Measurements from ENCODE around the gene SYPL2. TPM values are rescaled to one million over a fixed set of nuclear protein-coding genes. Genes with fewer than 3 reads are reported as not detected.

Gene SYPL2
- total RNA-seq, 4 donors from 2014 or later, result 0.48 to 5.9 (median 2.3) TPM

DNA sequence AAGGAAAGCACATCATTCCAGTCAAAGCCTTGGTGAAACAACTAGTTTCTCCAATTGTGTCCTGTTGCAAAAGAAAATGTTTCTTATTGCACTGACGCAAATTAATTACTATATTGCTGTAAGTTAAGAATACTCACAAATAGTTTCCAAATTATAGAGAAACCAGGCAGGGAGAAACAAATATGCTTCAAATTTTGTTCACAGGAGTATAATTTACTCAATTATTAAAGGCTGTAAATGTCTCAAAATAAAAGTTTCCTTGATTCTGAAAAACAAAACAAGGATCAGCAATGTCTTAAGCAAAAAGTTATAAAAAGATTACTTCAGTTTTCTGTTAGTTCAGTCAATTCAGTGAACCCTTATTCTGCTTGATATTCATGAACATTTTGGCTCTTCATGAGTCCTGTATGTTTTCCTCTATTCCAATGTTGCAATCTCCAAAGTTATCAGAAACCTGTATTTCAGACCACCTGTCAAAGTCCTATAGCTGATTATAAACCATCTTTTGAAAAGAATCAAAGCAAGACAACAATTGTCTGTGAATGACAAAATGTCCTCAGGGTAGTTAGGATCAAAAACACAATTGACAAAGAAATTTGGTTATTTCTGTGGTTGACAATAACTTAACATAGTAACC, 11.7 kb upstream of the SYPL2 start:
- no peaks in the 10 kb centered on the region for H3K4me1 ChIP-seq
- H3K27me3 ChIP-seq, result no peaks in the 10 kb centered on the region
- H3K4me3 ChIP-seq, result no peak overlapping the region
- no peak for DNase-seq
- no peaks in the 10 kb centered on the region for H3K9me3 ChIP-seq
- no peaks in the 10 kb centered on the region for H3K36me3 ChIP-seq
- intact Hi-C loops (cut with DNase I; ENCODE audit: low total_unique reads), result no loop called here
- TF ChIP-seq POLR2A (IDR thresholded peaks at IDR 0.05), result no peak
- TF ChIP-seq, protein P1, sequence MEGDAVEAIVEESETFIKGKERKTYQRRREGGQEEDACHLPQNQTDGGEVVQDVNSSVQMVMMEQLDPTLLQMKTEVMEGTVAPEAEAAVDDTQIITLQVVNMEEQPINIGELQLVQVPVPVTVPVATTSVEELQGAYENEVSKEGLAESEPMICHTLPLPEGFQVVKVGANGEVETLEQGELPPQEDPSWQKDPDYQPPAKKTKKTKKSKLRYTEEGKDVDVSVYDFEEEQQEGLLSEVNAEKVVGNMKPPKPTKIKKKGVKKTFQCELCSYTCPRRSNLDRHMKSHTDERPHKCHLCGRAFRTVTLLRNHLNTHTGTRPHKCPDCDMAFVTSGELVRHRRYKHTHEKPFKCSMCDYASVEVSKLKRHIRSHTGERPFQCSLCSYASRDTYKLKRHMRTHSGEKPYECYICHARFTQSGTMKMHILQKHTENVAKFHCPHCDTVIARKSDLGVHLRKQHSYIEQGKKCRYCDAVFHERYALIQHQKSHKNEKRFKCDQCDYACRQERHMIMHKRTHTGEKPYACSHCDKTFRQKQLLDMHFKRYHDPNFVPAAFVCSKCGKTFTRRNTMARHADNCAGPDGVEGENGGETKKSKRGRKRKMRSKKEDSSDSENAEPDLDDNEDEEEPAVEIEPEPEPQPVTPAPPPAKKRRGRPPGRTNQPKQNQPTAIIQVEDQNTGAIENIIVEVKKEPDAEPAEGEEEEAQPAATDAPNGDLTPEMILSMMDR (IDR thresholded peaks at IDR 0.05), result no peak
- no peak overlapping the region for H3K27ac ChIP-seq

DNA sequence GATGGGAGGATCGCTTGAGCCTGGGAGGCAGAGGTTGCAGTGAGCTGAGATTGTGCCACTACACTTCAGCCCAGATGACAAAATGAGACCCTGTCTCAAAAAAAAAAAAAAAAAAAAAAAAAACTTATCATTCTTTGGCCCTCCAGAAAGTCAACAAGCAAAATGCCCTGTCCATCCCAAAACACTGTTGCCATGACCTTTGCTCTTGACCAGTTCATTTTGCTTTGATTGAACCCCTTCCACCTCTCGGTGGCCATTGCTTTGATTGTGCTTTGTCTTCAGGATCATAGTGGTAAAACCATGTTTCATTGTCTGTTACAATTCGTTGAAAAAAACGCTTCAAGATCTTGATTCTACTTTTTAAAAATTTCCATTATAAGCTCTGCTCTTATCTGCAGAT, 8.5 kb upstream of the SYPL2 start:
- intact Hi-C loops (cut with DNase I; ENCODE audit: low total_unique reads), result no loop called here
- no peak for TF ChIP-seq POLR2A (IDR thresholded peaks at IDR 0.05)
- TF ChIP-seq, protein P1 (IDR thresholded peaks at IDR 0.05), result no peak
- Histone ChIP-seq H3K27me3 (no peaks in the 10 kb centered on the region), H3K4me1 (no peaks in the 10 kb centered on the region), H3K4me3 (no peak overlapping the region), H3K9me3 (no peaks in the 10 kb centered on the region), H3K36me3 (no peaks in the 10 kb centered on the region), H3K27ac (no peak overlapping the region)
- DNase-seq, result no peak

DNA sequence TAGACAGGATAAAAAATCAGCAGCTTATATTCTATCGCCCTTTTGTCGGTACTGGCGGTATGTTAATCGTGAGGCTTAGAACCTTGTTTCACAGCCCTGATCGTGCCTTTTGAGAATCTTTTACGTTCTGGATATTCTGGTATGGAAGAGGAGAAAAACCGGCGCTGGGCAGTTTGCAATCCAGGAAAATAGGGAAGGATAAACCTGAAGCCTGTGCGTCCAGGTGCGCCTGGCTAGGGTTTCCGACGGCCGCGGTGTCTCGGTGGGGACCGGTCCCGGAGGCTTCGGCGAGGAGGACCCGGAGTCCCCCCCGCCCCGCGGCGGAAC, 258 bp upstream of the SYPL2 start:
- H3K9me3 ChIP-seq, result no peaks in the 10 kb centered on the region
- peak overlapping the region; percentile 82 to 83 for H3K27ac ChIP-seq
- no peaks in the 10 kb centered on the region for H3K27me3 ChIP-seq
- peak overlapping the region; percentile 47 to 50 for H3K4me3 ChIP-seq
- no peak for DNase-seq
- TF ChIP-seq, protein P1 (IDR thresholded peaks at IDR 0.05), result no peak
- no peak for TF ChIP-seq POLR2A (IDR thresholded peaks at IDR 0.05)
- no peaks in the 10 kb centered on the region for H3K4me1 ChIP-seq
- H3K36me3 ChIP-seq, result no peaks in the 10 kb centered on the region
- intact Hi-C loops (cut with DNase I; ENCODE audit: low total_unique reads), result no loop called here

DNA sequence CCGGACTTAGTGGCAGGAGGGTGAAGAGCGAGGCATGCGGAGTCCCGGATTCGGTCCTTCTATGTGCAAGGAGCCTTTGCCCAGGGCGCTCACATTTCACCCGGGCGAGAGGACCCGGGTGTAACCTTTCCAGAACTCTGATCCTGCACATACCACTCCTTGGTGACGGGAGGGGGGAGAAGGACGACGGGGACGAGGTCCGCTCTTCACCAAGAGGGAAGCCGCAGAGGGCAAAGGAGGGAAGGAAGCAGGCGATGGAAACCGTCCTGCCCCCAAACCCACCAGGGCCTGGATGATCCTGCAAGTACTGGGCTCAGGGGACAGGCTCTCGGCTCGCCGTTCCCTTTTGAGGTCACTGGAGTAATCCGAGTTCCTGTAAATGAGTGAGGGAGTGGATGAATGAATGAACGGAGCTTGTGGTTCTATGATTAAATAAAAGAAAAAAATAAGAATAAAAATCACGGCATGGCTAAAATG, 993 bp downstream of the SYPL2 start:
- Histone ChIP-seq H3K4me3 (peak overlapping the region; percentile 47 to 50), H3K9me3 (no peaks in the 10 kb centered on the region), H3K27ac (peak overlapping the region; percentile 82 to 83), H3K36me3 (no peaks in the 10 kb centered on the region), H3K4me1 (no peaks in the 10 kb centered on the region), H3K27me3 (no peaks in the 10 kb centered on the region)
- intact Hi-C loops (cut with DNase I; ENCODE audit: low total_unique reads), result no loop called here
- DNase-seq, result peak in 1 of 2 donors; percentile 21
- no peak for TF ChIP-seq POLR2A (IDR thresholded peaks at IDR 0.05)
- TF ChIP-seq, protein P1 (IDR thresholded peaks at IDR 0.05), result no peak

DNA sequence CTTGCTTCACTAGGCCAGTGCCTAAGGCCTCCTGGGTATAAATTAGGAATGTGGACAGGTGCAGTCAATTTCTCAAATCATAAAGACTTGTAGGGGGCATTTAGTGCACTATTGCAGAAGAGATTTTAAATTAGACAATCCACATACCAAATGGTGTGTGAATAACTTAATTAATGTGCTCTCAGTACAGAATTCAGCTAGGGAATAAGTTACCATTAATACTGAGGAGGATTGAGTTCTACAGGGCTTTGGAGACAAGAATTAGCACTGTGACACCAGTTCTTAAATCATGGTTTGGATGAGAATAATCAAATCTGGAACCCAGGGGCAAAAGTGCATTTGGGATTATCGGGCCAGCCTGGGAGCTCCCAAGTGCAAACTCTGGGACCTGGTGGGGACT, 1.7 kb downstream of the SYPL2 start:
- no peak for TF ChIP-seq POLR2A (IDR thresholded peaks at IDR 0.05)
- TF ChIP-seq, protein P1 (IDR thresholded peaks at IDR 0.05), result no peak
- Histone ChIP-seq H3K4me3 (no peak overlapping the region), H3K27ac (no peak overlapping the region), H3K9me3 (no peaks in the 10 kb centered on the region), H3K4me1 (no peaks in the 10 kb centered on the region), H3K36me3 (no peaks in the 10 kb centered on the region), H3K27me3 (no peaks in the 10 kb centered on the region)
- intact Hi-C loops (cut with DNase I; ENCODE audit: low total_unique reads), result no loop called here
- DNase-seq, result no peak

Measured in uterus (tissue), 4 donors.